ENCODE results near the gene C6orf120. TPM values are rescaled to one million over a fixed set of nuclear protein-coding genes. Genes with fewer than 3 reads are reported as not detected.
"Not testable (repeated sequence)": the region's sequence is repeated elsewhere in the genome, so short reads cannot be mapped to it uniquely, and the experiment has no call there.

The C6orf120 gene
- polyA plus RNA-seq, 1 donor: 32.4 TPM

DNA sequence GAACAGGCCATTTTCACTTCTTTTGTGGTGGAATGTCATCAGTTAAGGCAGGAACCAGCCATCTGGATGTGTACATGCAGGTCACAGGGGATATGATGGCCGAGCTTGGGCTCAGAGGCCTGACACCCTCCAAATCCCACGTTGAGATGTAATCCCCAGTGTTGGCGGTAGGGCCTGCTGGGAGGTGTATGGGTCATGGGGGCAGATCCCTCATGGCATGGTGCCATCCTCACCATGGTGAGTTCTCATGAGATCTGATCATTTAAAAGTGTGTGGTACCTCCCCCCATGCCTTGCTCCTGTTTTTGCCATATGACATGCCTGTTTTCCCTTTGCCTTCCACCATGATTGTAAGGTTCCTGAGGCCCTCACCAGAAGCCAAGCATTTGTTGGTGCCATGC is 26.9 kb upstream of the C6orf120 start:
- H3K4me3 ChIP-seq (ENCODE audit: low read length): no peak overlapping the region
- H3K36me3 ChIP-seq (ENCODE audit: control insufficient read depth, insufficient read depth, low read length): peaks cover 32% of the 10 kb centered on the region
- no peak overlapping the region for H3K27ac ChIP-seq (ENCODE audit: low read length)
- no peak for DNase-seq
- no CpG with 5 or more reads among the region's 3 CpGs for WGBS (ENCODE audit: insufficient coverage, low lambda C conversion rate)
- no peaks in the 10 kb centered on the region for H3K9me3 ChIP-seq (ENCODE audit: control insufficient read depth, low read depth, low read length)
- H3K4me1 ChIP-seq (ENCODE audit: control insufficient read depth, insufficient read depth, low read length): peaks cover 9% of the 10 kb centered on the region
- H3K27me3 ChIP-seq (ENCODE audit: control insufficient read depth, insufficient read depth, low read length): no peaks in the 10 kb centered on the region

DNA sequence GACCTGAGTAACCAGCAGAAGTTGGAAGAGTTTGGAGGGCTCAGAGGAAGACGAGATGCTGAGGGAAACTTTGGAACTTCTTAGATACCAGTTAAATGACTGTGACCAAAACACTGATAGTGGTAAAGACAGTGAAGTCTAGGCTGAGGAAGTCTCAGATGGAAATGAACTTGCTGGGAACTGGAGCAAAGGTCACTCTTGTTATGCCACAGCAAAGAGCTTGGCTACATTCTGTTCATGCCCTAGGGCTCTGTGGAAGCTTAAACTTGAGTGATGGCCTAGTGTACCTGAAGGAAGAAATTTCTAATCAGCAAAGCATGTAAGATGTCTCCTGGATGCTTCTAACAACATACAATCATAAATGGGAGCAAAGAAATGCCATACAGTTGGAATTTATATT is 24.8 kb upstream of the C6orf120 start:
- no peak overlapping the region for H3K4me3 ChIP-seq (ENCODE audit: low read length)
- no peaks in the 10 kb centered on the region for H3K9me3 ChIP-seq (ENCODE audit: control insufficient read depth, low read depth, low read length)
- H3K27ac ChIP-seq (ENCODE audit: low read length): no peak overlapping the region
- peaks cover 9% of the 10 kb centered on the region for H3K4me1 ChIP-seq (ENCODE audit: control insufficient read depth, insufficient read depth, low read length)
- H3K27me3 ChIP-seq (ENCODE audit: control insufficient read depth, insufficient read depth, low read length): no peaks in the 10 kb centered on the region
- H3K36me3 ChIP-seq (ENCODE audit: control insufficient read depth, insufficient read depth, low read length): peaks cover 18% of the 10 kb centered on the region
- DNase-seq: peak in 1 of 2 donors; percentile 36
- 43% methylated on average over 1 of the region's 1 CpG for WGBS (ENCODE audit: insufficient coverage, low lambda C conversion rate)

DNA sequence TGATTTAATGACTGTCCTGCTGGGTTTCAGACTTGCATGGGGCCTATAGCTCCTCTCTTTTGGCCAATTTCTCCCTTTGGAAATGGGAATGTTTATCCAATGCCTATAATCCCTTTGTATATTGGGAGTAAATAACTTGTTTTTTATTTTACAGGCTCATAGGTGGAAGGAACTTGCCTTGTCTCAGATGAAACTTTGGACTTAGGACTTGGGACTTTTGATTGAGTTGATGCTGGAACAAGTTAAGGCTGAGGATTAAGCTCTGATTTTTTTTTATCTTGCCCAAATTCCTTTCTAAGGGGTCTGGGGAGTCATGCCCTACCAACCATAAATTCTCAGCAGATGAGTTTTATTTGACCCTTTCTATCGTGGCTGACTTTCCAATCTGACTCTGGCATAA is 23.6 kb upstream of the C6orf120 start:
- WGBS (ENCODE audit: insufficient coverage, low lambda C conversion rate): 33% methylated on average over 1 of the region's 1 CpG
- Histone ChIP-seq H3K27me3 (ENCODE audit: control insufficient read depth, insufficient read depth, low read length) (no peaks in the 10 kb centered on the region), H3K27ac (ENCODE audit: low read length) (no peak overlapping the region), H3K4me3 (ENCODE audit: low read length) (no peak overlapping the region), H3K9me3 (ENCODE audit: control insufficient read depth, low read depth, low read length) (no peaks in the 10 kb centered on the region), H3K36me3 (ENCODE audit: control insufficient read depth, insufficient read depth, low read length) (peaks cover 18% of the 10 kb centered on the region), H3K4me1 (ENCODE audit: control insufficient read depth, insufficient read depth, low read length) (peaks cover 9% of the 10 kb centered on the region)
- DNase-seq: no peak

DNA sequence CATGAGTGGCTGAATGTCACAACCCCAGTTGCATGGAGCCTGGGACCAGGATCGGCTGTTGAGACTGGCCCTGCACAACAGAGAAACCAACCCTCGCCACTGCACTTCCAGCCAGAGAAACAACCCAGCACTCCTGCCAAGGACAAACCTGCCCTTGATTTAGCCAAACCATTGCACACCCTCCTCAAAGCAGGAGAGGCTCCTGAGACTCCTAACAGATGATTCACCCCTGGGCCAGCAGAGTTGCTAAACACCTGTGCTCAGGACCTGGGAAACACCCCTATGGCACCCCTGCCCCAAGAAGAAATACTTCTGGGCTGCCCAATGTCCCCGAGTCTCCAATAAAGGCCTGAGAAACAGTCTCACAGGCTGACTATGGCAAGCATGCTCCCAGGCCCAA is 17.9 kb upstream of the C6orf120 start:
- Histone ChIP-seq H3K9me3 (ENCODE audit: control insufficient read depth, low read depth, low read length) (peaks cover 17% of the 10 kb centered on the region), H3K4me1 (ENCODE audit: control insufficient read depth, insufficient read depth, low read length) (no peaks in the 10 kb centered on the region), H3K4me3 (ENCODE audit: low read length) (no peak overlapping the region), H3K27ac (ENCODE audit: low read length) (no peak overlapping the region), H3K27me3 (ENCODE audit: control insufficient read depth, insufficient read depth, low read length) (no peaks in the 10 kb centered on the region), H3K36me3 (ENCODE audit: control insufficient read depth, insufficient read depth, low read length) (peaks cover 42% of the 10 kb centered on the region)
- no peak for DNase-seq
- WGBS (ENCODE audit: insufficient coverage, low lambda C conversion rate): no CpG with 5 or more reads among the region's 3 CpGs

DNA sequence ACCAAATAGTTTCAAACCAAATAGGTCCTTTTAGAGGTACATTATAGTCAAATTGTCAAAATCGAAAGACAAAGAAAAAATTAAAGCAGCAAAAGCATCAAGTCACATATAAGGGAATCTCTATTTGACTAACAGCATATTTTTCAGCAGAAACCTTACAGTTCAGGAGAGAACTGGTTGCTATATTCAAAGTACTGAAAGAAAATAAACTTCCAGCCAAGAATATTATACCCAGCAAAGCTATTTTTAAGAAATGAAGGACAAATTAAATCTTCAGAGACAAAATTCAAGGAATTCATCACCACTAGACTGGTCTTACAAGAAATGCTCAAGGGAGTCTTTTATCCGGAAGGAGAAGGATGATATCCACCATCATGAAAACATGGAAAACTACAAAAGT is 16.1 kb upstream of the C6orf120 start:
- Histone ChIP-seq H3K27ac (ENCODE audit: low read length) (no peak overlapping the region), H3K4me1 (ENCODE audit: control insufficient read depth, insufficient read depth, low read length) (no peaks in the 10 kb centered on the region), H3K4me3 (ENCODE audit: low read length) (no peak overlapping the region), H3K27me3 (ENCODE audit: control insufficient read depth, insufficient read depth, low read length) (no peaks in the 10 kb centered on the region), H3K9me3 (ENCODE audit: control insufficient read depth, low read depth, low read length) (peaks cover 28% of the 10 kb centered on the region), H3K36me3 (ENCODE audit: control insufficient read depth, insufficient read depth, low read length) (peaks cover 42% of the 10 kb centered on the region)
- no peak for DNase-seq
- WGBS (ENCODE audit: insufficient coverage, low lambda C conversion rate): 88% methylated on average over 1 of the region's 2 CpGs

DNA sequence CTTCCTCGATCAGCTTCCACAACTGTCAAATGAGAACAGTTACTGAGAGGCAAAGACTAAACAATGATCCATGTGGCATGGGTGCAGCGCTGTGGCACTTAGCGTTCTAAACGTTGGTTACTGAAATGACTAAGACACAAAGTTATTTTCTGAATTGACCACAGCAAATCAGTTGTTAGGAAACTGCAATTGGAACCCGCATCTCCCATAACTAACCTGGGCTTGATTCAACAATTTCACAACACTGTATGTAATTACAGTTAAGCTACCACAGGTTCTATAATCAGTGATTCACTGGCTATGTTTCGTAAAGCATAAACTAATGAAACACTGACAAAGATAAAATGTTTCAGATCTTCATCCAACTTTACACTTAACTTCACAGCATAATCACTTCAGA is 12.6 kb upstream of the C6orf120 start:
- WGBS (ENCODE audit: insufficient coverage, low lambda C conversion rate): no CpG with 5 or more reads among the region's 6 CpGs
- no peak overlapping the region for H3K27ac ChIP-seq (ENCODE audit: low read length)
- H3K4me1 ChIP-seq (ENCODE audit: control insufficient read depth, insufficient read depth, low read length): no peaks in the 10 kb centered on the region
- H3K9me3 ChIP-seq (ENCODE audit: control insufficient read depth, low read depth, low read length): peaks cover 34% of the 10 kb centered on the region
- H3K4me3 ChIP-seq (ENCODE audit: low read length): no peak overlapping the region
- H3K27me3 ChIP-seq (ENCODE audit: control insufficient read depth, insufficient read depth, low read length): no peaks in the 10 kb centered on the region
- DNase-seq: no peak
- H3K36me3 ChIP-seq (ENCODE audit: control insufficient read depth, insufficient read depth, low read length): peaks cover 36% of the 10 kb centered on the region

DNA sequence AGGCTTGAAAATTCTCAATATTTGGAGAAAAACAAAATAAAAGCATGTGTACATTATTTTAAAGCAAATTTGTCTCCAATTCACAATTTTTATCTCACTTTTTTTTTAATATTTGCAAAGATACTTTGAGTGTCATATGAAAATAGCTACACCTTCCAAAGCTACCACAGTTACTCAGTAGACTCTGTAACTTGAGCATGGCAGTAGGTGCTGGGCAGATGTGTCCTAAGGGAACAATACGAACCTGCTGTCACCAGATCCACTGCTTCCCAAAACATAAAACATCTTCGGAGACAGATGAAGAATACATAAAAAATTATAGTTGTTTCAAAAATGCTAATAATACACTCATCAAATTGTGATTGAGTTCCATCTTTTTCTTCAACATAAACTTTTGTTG is 10.7 kb upstream of the C6orf120 start:
- H3K27me3 ChIP-seq (ENCODE audit: control insufficient read depth, insufficient read depth, low read length): no peaks in the 10 kb centered on the region
- peaks cover 31% of the 10 kb centered on the region for H3K36me3 ChIP-seq (ENCODE audit: control insufficient read depth, insufficient read depth, low read length)
- no peak overlapping the region for H3K4me3 ChIP-seq (ENCODE audit: low read length)
- WGBS (ENCODE audit: insufficient coverage, low lambda C conversion rate): 100% methylated on average over 1 of the region's 2 CpGs
- peaks cover 23% of the 10 kb centered on the region for H3K9me3 ChIP-seq (ENCODE audit: control insufficient read depth, low read depth, low read length)
- no peaks in the 10 kb centered on the region for H3K4me1 ChIP-seq (ENCODE audit: control insufficient read depth, insufficient read depth, low read length)
- no peak overlapping the region for H3K27ac ChIP-seq (ENCODE audit: low read length)
- DNase-seq: no peak

DNA sequence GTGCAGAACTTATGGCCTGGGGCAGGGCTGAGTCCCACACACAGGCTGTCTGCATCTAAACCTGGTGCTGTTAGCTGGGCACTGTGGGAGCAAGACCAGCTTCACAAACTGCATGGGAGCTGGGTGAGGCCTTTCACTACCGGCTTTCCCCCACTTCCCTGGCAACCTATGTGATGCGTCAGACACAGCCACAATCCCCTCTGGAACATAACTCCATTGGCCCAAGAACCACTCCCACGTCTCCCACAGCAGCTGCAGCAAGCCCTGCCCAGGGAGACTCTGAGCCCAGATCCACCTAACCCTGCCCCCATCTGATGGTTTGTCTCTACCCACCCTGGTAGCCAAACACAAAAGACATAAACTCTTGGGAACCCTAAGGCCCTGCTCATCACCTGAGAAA is 9.4 kb upstream of the C6orf120 start:
- no peak overlapping the region for H3K4me3 ChIP-seq (ENCODE audit: low read length)
- H3K27ac ChIP-seq (ENCODE audit: low read length): no peak overlapping the region
- DNase-seq: no peak
- no peaks in the 10 kb centered on the region for H3K27me3 ChIP-seq (ENCODE audit: control insufficient read depth, insufficient read depth, low read length)
- H3K4me1 ChIP-seq (ENCODE audit: control insufficient read depth, insufficient read depth, low read length): no peaks in the 10 kb centered on the region
- H3K36me3 ChIP-seq (ENCODE audit: control insufficient read depth, insufficient read depth, low read length): peaks cover 28% of the 10 kb centered on the region
- 100% methylated on average over 1 of the region's 3 CpGs for WGBS (ENCODE audit: insufficient coverage, low lambda C conversion rate)
- H3K9me3 ChIP-seq (ENCODE audit: control insufficient read depth, low read depth, low read length): peaks cover 20% of the 10 kb centered on the region

DNA sequence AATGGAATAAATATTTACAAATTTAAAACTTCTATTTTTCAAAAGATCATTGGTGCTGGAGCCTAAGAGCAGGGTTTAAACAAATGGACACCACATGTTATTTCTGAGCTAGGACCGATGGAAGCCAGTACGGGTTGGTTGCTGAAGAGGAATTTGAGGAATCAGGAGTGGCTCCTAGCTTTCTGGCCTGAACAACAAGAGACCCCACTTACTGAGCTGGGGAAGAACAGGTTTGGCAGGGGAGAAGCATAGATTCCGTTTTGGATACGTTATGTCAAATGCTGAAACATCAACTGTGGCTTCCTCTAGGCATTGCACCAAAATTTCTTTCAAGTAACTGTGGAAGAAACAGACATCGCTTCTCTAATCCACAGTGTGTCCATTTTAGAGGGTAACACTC is 6.8 kb upstream of the C6orf120 start:
- DNase-seq: no peak

DNA sequence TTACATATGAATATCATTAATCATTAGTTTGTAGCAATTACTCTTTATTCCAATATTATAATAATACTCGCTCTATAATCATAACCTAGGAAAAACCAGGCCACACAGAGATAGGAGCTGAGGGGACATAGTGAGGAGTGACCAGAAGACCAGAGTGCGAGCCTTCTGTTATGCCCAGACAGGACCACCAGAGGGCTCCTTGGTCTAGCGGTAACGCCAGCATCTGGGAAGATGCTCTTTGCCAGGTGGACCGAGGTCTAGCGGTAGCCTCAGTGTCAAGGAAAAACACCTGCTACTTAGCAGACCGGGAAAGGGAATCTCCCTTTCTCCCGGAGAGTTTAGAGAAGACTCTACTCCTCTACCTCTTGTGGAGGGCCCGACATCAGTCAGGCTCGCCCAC is 4.8 kb upstream of the C6orf120 start:
- not testable (repeated sequence) for H3K4me3 ChIP-seq (ENCODE audit: low read length); H3K4me1 ChIP-seq (ENCODE audit: control insufficient read depth, insufficient read depth, low read length); H3K27me3 ChIP-seq (ENCODE audit: control insufficient read depth, insufficient read depth, low read length); DNase-seq; H3K27ac ChIP-seq (ENCODE audit: low read length); H3K9me3 ChIP-seq (ENCODE audit: control insufficient read depth, low read depth, low read length)
- no CpG with 5 or more reads among the region's 10 CpGs for WGBS (ENCODE audit: insufficient coverage, low lambda C conversion rate)
- peaks cover 10% of the 10 kb centered on the region for H3K36me3 ChIP-seq (ENCODE audit: control insufficient read depth, insufficient read depth, low read length)

More for the DNA sequence above, 6.8 kb upstream of the C6orf120 start:
- Histone ChIP-seq H3K36me3 (ENCODE audit: control insufficient read depth, insufficient read depth, low read length) (peaks cover 14% of the 10 kb centered on the region), H3K9me3 (ENCODE audit: control insufficient read depth, low read depth, low read length) (peaks cover 16% of the 10 kb centered on the region), H3K4me1 (ENCODE audit: control insufficient read depth, insufficient read depth, low read length) (peaks cover 3% of the 10 kb centered on the region), H3K27ac (ENCODE audit: low read length) (no peak overlapping the region), H3K27me3 (ENCODE audit: control insufficient read depth, insufficient read depth, low read length) (no peaks in the 10 kb centered on the region), H3K4me3 (ENCODE audit: low read length) (no peak overlapping the region)
- 87% methylated on average over 3 of the region's 5 CpGs for WGBS (ENCODE audit: insufficient coverage, low lambda C conversion rate)

DNA sequence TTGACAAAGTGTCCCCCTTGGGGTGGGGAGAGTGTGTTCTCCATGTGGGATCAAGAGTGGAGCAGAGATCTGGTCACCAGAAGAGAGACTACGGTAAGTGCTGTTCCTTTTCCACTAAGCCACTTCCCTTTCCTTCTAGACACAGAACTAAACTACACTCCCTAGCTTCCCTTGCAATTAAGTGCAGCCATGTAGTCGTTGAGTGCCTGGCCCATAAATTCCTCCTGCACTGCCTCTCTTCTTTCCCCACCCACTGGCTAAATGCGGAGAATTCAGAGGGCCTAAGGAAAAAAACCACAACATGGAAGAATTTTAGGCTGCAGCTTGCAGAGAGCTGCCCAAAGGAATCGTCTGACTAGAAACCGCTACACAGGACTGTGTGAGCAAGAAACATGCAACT is 1.6 kb upstream of the C6orf120 start:
- peaks cover 13% of the 10 kb centered on the region for H3K36me3 ChIP-seq (ENCODE audit: control insufficient read depth, insufficient read depth, low read length)
- peaks cover 19% of the 10 kb centered on the region for H3K4me1 ChIP-seq (ENCODE audit: control insufficient read depth, insufficient read depth, low read length)
- no peaks in the 10 kb centered on the region for H3K27me3 ChIP-seq (ENCODE audit: control insufficient read depth, insufficient read depth, low read length)
- peak in 1 of 2 donors; percentile 47 for DNase-seq
- H3K9me3 ChIP-seq (ENCODE audit: control insufficient read depth, low read depth, low read length): peaks cover 8% of the 10 kb centered on the region
- H3K4me3 ChIP-seq (ENCODE audit: low read length): peak overlapping the region; percentile 10
- no peak overlapping the region for H3K27ac ChIP-seq (ENCODE audit: low read length)
- no CpG with 5 or more reads among the region's 5 CpGs for WGBS (ENCODE audit: insufficient coverage, low lambda C conversion rate)
